Measurements from ENCODE around the gene CCDC6. TPM values are rescaled to one million over a fixed set of nuclear protein-coding genes. Genes with fewer than 3 reads are reported as not detected.

Gene CCDC6
- total RNA-seq, 2 donors from 2014 or later: 34.4 to 49.1 TPM

DNA sequence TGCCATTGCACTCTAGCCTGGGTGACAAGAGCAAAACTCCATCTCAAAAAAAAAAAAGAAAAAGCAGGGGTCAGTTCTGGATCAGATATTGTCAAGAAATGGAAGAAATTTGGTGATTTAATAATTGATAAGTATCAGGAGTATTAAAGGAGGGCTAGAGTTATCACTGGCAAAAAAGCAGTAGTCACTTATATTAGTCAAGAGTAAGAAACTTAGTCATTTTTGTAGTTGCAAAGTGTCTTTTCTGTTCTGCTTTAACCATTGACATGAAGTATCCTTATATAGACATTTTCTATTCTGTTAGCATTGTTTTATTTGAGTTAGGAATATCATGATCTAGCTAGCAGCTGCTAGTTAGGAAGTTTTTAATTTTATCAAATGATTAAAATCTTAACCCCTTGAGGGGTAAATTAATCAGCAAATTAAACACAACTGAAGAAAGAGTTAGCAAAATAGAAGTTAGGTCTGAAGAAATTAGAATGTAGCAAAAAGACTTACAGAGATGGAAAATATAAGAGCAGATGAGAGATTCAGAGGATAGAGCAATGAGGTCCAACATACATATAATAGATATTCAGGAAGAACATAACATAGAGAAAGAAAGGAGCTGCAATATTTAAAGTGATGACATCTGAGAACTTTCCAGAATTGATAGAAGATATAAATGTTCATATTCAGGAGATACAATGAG, 7.3 kb upstream of the CCDC6 start:
- Mint-ChIP-seq H3K27me3 (peaks cover 18% of the 10 kb centered on the region), H3K36me3 (ENCODE audit: low read depth) (no peaks in the 10 kb centered on the region), H3K4me3 (no peak overlapping the region), H3K4me1 (peaks cover 3% of the 10 kb centered on the region), H3K27ac (no peak overlapping the region), H3K9me3 (peaks cover 5% of the 10 kb centered on the region)
- no peak for ATAC-seq (replicated peaks)

DNA sequence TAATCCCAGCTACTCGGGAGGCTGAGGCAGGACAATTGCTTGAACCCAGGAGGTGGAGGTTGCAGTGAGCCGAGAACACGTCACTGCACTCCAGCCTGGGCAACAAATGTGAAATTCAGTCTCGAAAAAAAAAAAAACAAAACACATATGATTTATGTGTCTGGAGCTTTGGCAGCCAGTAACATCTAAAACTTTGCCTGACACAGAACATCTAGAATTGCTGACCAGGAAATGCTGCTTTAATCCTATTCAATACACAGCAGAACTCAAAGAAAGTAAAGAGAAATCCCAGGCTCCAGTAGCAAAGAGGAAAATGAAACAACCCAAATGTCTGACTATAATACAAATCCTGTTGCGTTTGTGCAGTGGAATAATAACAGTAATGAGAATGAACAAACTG, 4.5 kb upstream of the CCDC6 start:
- Mint-ChIP-seq H3K36me3 (ENCODE audit: low read depth) (peaks cover 6% of the 10 kb centered on the region), H3K27me3 (peaks cover 9% of the 10 kb centered on the region), H3K4me1 (peaks cover 21% of the 10 kb centered on the region), H3K9me3 (peaks cover 5% of the 10 kb centered on the region), H3K4me3 (no peak overlapping the region), H3K27ac (no peak overlapping the region)
- ATAC-seq (replicated peaks): no peak

DNA sequence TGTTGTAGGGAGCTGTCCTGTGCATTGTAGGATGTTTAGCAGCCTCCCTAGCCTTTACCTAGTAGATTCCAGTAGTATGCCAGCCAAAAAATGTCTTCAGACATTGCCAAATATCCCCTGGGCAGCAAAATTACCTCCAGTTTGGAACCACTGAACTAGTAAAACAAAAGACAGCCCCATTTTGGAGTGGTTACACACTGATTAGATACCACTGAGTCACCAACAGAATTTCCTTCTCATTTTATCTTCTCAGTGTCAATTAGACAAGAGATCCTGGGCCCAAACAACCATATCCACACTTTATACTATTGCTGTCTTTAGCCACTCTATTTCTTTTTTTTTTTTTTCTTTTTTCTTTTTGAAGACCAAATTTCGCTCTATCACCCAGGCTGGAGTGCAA, 3.5 kb upstream of the CCDC6 start:
- H3K9me3 Mint-ChIP-seq: peaks cover 5% of the 10 kb centered on the region
- no peak for ATAC-seq (replicated peaks)
- H3K27me3 Mint-ChIP-seq: peaks cover 9% of the 10 kb centered on the region
- H3K4me3 Mint-ChIP-seq: no peak overlapping the region
- H3K4me1 Mint-ChIP-seq: peaks cover 26% of the 10 kb centered on the region
- H3K27ac Mint-ChIP-seq: no peak overlapping the region
- peaks cover 13% of the 10 kb centered on the region for H3K36me3 Mint-ChIP-seq (ENCODE audit: low read depth)

DNA sequence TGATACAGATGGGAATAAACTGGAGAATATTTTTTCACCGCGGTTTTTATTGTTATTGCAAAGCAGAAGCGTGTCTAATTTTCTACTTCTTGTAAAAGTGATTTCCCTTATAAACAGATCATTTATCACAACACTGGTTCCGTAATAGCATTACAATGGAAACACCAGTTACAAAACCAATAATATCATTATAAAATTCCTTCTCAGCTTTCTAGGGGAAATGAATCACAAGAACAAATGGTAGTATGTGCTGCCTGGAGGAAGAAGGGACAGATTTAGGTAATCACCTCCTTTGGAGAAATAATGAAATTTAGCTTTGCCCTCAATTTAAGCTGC, 2.4 kb upstream of the CCDC6 start:
- no peak for ATAC-seq (replicated peaks)

DNA sequence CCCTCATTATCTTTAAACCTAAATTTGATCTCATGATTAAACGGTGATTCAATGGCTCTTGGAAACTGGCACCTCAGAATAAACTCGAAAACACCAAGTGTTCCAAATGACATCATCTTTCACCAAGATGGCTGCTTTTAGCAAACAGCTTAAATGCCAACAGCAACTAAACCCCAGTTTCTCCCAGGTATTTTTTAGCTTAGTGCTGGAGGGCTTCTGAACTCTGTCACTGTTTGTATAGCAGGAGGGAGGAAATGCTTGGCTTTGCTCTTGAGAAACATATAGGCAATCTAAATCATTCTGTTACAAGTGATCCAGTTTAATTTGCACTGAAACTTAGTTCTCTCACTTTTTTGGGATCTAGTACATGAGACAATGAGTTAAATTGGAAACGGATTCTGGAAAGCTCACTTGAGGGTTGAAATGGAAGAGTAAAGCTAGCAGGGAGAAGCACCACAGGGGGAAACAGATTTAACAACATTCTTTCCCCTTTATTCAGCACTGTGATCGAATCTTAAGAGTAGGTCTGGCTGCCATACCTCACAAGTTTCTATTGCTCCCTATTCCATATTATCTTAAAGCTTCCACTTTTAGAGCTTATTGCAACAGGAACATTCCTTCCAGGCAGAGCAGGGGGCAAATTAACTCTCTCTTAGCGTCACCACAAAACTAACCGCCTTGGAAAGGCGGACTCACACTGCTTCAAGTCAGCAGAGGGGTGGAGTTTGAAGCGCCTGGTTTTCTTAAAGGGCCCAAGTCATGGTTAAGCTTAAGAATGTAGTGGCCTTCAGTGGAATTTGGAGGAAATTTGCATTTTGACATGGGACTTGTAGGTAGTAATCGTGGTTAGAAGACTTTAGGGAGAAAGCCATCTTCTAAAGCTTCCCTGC, 1.8 kb upstream of the CCDC6 start:
- H3K4me1 Mint-ChIP-seq: peaks cover 41% of the 10 kb centered on the region
- peak overlapping the region; percentile 93 for H3K27ac Mint-ChIP-seq
- peaks cover 5% of the 10 kb centered on the region for H3K27me3 Mint-ChIP-seq
- H3K4me3 Mint-ChIP-seq: peak overlapping the region; percentile 98
- peaks cover 30% of the 10 kb centered on the region for H3K36me3 Mint-ChIP-seq (ENCODE audit: low read depth)
- ATAC-seq (replicated peaks): peak; percentile 13
- H3K9me3 Mint-ChIP-seq: no peaks in the 10 kb centered on the region

More for the DNA sequence above, 2.4 kb upstream of the CCDC6 start:
- Mint-ChIP-seq H3K36me3 (ENCODE audit: low read depth) (peaks cover 23% of the 10 kb centered on the region), H3K4me3 (peak overlapping the region; percentile 98), H3K9me3 (peaks cover 1% of the 10 kb centered on the region), H3K4me1 (peaks cover 37% of the 10 kb centered on the region), H3K27me3 (peaks cover 6% of the 10 kb centered on the region), H3K27ac (peak overlapping the region; percentile 93)

DNA sequence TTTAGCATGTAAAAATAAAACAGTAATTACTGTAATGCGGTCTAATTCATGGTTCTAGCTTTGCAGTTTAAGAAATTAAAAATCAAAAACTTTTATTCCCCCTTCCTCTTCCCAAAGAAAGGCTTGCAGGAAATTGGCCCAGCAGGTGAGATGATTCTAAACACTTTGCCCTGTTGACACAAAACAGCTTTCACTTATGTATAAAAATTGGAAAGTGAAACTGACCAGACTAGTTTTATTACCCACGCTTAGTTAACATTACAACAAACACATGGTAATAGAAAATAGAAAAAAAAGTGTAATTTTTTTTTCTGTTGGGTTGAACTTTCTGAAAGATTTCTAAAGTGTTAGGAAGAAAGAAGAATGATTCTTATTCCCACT, 1.2 kb upstream of the CCDC6 start:
- H3K4me1 Mint-ChIP-seq: peaks cover 47% of the 10 kb centered on the region
- no peaks in the 10 kb centered on the region for H3K27me3 Mint-ChIP-seq
- peak overlapping the region; percentile 93 for H3K27ac Mint-ChIP-seq
- peaks cover 36% of the 10 kb centered on the region for H3K36me3 Mint-ChIP-seq (ENCODE audit: low read depth)
- H3K4me3 Mint-ChIP-seq: peak overlapping the region; percentile 98
- no peaks in the 10 kb centered on the region for H3K9me3 Mint-ChIP-seq
- ATAC-seq (replicated peaks): no peak

DNA sequence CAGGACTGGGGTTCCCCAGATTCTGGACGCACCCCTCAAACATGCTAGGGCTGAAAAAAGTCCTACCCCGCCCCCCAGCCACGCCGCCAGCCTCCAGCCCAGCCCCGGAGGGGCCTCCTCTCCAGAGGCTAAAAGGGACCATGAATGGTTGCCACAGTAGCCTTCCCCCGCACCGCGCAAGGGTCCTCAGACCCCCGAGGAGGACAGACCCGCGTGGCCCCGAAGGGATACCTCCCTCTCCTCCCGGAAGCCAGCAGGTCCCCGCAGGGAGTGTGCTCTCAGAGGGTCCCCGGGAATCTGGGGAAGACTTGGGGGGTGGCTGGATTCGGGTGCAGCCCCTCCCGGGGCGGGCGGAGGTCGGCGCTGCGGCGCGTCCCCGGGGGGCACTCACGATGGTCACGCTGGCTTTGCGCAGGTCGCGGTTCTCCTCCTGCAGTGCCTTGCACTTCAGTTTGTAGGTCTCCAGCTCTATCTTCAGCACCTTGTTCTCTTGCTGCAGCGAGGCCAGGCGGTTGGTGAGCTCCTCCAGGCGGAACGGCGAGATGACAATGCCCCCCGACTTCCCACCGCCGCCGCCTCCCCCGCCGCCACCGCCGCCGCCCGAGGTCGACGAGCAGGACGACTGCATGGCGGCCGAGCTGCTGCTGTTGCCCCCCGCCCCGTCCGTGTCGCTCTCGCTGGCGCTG, 482 bp downstream of the CCDC6 start:
- peak; percentile 0 for ATAC-seq (replicated peaks)
- Mint-ChIP-seq H3K27ac (peak overlapping the region; percentile 100), H3K4me1 (peaks cover 59% of the 10 kb centered on the region), H3K9me3 (no peaks in the 10 kb centered on the region), H3K4me3 (peak overlapping the region; percentile 98), H3K27me3 (no peaks in the 10 kb centered on the region), H3K36me3 (ENCODE audit: low read depth) (peaks cover 52% of the 10 kb centered on the region)

DNA sequence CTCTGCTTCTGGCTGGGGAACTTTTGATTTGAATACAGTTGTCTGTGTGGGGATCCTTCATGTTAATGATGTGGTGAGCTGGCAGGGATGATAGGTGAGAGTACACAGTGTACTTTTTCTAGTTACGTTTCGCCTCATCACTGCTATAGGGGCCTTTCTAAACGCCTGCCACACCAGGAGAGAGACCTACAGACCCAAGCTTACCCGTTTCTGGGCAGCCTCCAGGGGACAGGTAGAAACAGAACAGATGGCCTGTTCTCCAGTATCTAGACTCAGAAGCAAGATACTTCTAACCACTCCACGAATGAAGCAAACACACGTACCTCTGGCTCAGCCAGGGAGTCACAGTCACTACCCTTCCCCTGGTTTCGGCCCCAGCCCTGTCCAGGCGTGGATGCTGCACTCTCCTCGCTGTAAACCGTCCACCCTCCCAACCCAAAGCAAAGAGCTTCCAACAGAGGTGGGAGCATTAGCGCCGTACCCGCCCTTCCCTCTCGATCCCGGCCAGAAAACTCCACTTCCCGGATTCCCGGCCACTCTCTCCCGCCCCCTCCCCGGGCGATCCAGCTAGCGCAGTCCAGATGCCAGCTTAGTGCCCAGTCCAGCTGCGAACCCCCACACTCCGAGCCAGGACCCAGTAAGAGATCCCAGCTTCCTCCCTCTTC, 1.2 kb downstream of the CCDC6 start:
- Mint-ChIP-seq H3K27ac (peak overlapping the region; percentile 100), H3K9me3 (no peaks in the 10 kb centered on the region), H3K4me3 (peak overlapping the region; percentile 98), H3K4me1 (peaks cover 62% of the 10 kb centered on the region), H3K36me3 (ENCODE audit: low read depth) (peaks cover 58% of the 10 kb centered on the region), H3K27me3 (no peaks in the 10 kb centered on the region)
- peak; percentile 72 for ATAC-seq (replicated peaks)

DNA sequence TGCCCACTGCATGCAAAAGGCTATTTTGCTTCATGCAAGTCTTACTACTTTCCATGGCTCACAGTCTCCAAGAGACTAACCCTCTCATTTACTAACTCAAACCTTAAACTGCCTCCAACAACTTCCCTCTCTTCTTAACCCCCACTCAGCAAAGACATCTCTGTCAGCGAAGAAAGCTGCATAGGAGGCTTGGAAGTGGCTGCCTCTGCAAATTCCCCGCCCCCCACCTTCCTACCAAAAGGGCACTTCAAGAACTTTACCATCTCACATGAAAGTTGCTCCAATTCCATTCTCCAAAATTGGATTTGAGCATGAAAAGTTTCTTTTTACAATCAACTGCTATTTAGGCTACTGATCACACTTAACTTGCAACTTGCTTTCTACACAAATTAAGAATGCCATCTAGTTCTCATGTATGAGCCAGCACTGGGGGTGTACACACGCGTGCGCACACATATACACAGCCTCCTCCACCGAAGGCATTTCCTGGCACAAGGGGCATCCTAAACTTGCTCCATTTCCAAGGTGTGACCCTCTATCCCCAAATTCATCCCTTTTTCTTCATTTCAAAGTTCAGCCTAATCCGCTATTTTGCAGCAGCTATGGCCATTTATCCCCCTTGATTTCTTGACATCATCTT, 1.8 kb downstream of the CCDC6 start:
- peak overlapping the region; percentile 98 for H3K4me3 Mint-ChIP-seq
- H3K4me1 Mint-ChIP-seq: peaks cover 67% of the 10 kb centered on the region
- peak overlapping the region; percentile 100 for H3K27ac Mint-ChIP-seq
- no peaks in the 10 kb centered on the region for H3K9me3 Mint-ChIP-seq
- no peak for ATAC-seq (replicated peaks)
- H3K36me3 Mint-ChIP-seq (ENCODE audit: low read depth): peaks cover 65% of the 10 kb centered on the region
- no peaks in the 10 kb centered on the region for H3K27me3 Mint-ChIP-seq

DNA sequence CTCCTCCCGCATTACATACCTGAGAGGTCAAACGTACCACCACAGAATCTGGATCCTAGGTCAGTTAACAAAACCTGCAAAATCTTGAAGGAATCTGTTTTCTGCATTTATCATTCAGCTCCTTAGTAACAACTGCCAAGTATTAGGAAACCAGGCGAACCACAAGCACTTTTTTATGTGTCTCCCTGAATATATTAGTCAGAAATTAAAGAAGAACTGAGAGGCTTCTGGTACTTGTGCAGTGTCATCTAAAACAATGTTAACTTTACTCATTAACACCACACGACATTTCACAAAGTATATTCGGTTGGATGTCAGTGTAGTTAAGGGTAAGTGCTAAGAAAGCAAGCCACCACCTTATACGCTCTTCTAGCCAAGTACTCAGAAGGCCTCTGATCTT, 2.5 kb downstream of the CCDC6 start:
- H3K27ac Mint-ChIP-seq: peak overlapping the region; percentile 100

DNA sequence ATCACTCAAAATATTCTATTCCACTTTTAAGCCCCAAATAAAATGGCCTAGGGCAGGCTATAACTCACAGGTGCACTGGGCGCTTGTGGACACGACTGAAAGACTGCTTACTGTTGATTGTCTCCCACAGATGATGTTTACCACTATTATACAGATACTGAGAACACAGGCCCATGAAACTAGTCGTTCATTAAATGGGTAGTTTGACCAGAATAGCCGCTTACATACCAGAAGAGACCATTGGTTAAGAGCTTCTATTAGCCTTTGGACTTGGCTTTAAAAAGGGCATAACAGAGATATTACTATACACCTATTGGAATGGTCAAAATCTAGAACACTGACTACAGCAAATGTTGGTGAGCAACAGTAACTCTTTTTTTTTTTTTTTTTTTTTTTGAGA, 4.3 kb downstream of the CCDC6 start:
- Mint-ChIP-seq H3K9me3 (no peaks in the 10 kb centered on the region), H3K27me3 (no peaks in the 10 kb centered on the region), H3K27ac (peak overlapping the region; percentile 44), H3K4me3 (peak overlapping the region; percentile 20), H3K36me3 (ENCODE audit: low read depth) (peaks cover 82% of the 10 kb centered on the region), H3K4me1 (peaks cover 68% of the 10 kb centered on the region)
- ATAC-seq (replicated peaks): no peak

More for the DNA sequence above, 2.5 kb downstream of the CCDC6 start:
- Mint-ChIP-seq H3K9me3 (no peaks in the 10 kb centered on the region), H3K4me1 (peaks cover 72% of the 10 kb centered on the region), H3K4me3 (peak overlapping the region; percentile 98), H3K36me3 (ENCODE audit: low read depth) (peaks cover 68% of the 10 kb centered on the region), H3K27me3 (no peaks in the 10 kb centered on the region)
- ATAC-seq (replicated peaks): peak; percentile 2

DNA sequence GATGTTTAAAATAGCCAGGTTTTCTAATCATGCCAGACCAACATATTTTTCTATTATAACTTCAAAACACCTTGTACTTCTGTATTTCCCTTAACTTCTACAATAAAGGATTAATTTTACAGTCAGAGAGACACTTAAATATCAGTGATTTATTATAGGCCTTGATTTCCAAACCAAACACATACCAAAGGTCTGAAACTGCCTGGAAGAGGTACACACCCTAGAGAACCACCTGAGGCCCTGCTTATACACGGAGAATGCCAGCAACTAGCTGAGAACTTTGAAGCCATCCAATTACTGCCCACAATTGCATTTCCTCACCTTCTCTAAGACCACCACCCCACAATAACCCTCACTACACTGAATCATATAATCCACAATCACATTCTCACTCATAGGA, 4.9 kb downstream of the CCDC6 start:
- Mint-ChIP-seq H3K4me3 (peak overlapping the region; percentile 20), H3K9me3 (no peaks in the 10 kb centered on the region), H3K27ac (peak overlapping the region; percentile 44), H3K27me3 (no peaks in the 10 kb centered on the region), H3K4me1 (peaks cover 70% of the 10 kb centered on the region), H3K36me3 (ENCODE audit: low read depth) (peaks cover 82% of the 10 kb centered on the region)
- no peak for ATAC-seq (replicated peaks)

DNA sequence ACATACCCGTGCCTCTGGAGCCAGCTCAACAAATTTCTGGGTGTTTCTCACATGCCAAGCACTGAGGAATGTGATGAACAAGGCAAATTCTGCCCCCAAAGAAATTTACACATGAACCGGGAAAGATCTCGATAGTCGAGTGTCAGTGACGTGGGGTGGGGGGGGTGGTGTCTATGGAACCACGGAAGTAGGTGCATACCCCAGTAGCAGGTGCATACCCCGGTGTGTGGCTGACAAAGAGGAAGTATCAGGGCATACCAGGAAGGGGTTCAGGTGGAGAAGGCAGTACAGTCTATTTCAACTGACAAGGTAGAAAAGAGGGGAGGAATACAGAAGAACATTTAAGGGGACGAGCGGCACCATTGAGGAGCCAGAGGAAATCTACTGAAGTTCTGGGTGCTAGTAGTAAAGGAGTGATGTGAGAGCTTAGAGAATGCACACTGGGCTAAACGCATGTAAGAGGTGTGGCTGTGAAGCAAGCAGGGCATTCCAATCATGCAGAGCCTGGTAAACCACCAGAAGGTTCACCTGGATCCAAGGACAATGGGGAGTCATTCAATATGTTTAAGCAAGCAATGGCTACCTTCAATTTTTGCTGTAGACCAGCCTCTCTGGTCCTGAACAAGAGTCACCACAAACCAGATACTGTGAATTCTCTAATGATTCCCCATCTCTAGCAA, 6.2 kb downstream of the CCDC6 start:
- Mint-ChIP-seq H3K4me3 (peak overlapping the region; percentile 2), H3K4me1 (peaks cover 72% of the 10 kb centered on the region), H3K27ac (peak overlapping the region; percentile 44), H3K9me3 (no peaks in the 10 kb centered on the region), H3K27me3 (no peaks in the 10 kb centered on the region), H3K36me3 (ENCODE audit: low read depth) (peaks cover 82% of the 10 kb centered on the region)
- ATAC-seq (replicated peaks): no peak

Data from activated T-helper 17 cell treated with anti-CD3 and anti-CD28 coated beads, Interleukin-2, amount 50 U/mL, for 72 hours (primary cell).